Activated T-helper 2 cell treated with anti-CD3 and anti-CD28 coated beads, Interferon-gamma antibody, Interleukin-2, Interleukin-4, amounts not matched to agents 10 μg/mL and 5 μg/mL and 100 μg/mL, durations not matched to agents 14 hours and 24 hours and 36 hours (primary cell): Measurements from ENCODE around the gene CPSF7. TPM values are rescaled to one million over a fixed set of nuclear protein-coding genes. Genes with fewer than 3 reads are reported as not detected.
A peak's percentile ranks its signal among the peaks of the same experiment; 100 is the strongest.
"Not testable (repeated sequence)": the region's sequence is repeated elsewhere in the genome, so short reads cannot be mapped to it uniquely, and the experiment has no call there.

Experiments
- DNase-seq: peaks from one replicate; pipeline ENCODE4 v3.0.0; 2021; ENCODE audit warnings: low spot score
- H3K27ac Mint-ChIP-seq: one replicate; pipeline ENCODE4 v1.8.0; 2021; ENCODE audit warnings: mixed read lengths
- H3K27me3 Mint-ChIP-seq: one replicate; pipeline ENCODE4 v1.8.0; 2021; ENCODE audit warnings: low read depth, mixed read lengths
- H3K36me3 Mint-ChIP-seq: one replicate; pipeline ENCODE4 v1.8.0; 2021; ENCODE audit warnings: low read depth, mixed read lengths
- H3K4me1 Mint-ChIP-seq: one replicate; pipeline ENCODE4 v1.8.0; 2021; ENCODE audit warnings: low read depth, mixed read lengths
- H3K4me3 Mint-ChIP-seq: one replicate; pipeline ENCODE4 v1.8.0; 2021; ENCODE audit warnings: low read depth, mild to moderate bottlenecking, moderate library complexity, mixed read lengths
- H3K9me3 Mint-ChIP-seq: one replicate; pipeline ENCODE4 v1.8.0; 2021; ENCODE audit warnings: mixed read lengths
- intact Hi-C: fragments of 100-400 bp; cut with micrococcal nuclease; formaldehyde crosslinking; loops from one replicate; pipeline ENCODE4 v1.15.1; 2023
- total RNA-seq: library from RNA; stranded (reverse); gene quantifications from 2 replicates; pipeline ENCODE4 v1.2.3, GENCODE V29; 2022

CPSF7 gene
- total RNA-seq, 1 donor from 2014 or later, result 123 TPM

DNA sequence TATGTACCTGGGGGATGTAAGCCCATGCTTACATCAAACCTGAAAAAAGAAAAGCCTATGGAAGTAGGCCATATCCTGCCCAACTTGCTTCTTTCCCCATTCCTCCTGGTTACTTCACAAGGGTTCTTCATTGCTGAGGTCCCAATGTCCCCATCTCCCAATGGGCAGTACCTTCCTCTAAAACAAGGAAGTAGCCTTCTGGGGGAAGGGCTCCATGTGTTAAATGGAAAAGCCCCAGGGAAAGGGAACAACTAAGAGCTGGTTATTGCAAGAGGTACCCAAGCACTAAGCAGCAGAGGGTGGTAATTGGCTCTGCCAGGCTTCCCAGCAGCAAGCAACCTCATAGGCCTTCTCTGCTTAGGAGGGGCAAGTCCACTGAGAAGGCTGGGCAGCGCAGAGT, 26.1 kb downstream of the CPSF7 start:
- peaks cover 76% of the 10 kb centered on the region for H3K36me3 Mint-ChIP-seq
- no peaks in the 10 kb centered on the region for H3K4me1 Mint-ChIP-seq
- no peaks in the 10 kb centered on the region for H3K27me3 Mint-ChIP-seq
- intact Hi-C loops, result no loop called here
- no peak overlapping the region for H3K4me3 Mint-ChIP-seq
- no peaks in the 10 kb centered on the region for H3K9me3 Mint-ChIP-seq
- no peak for DNase-seq
- H3K27ac Mint-ChIP-seq, result no peak overlapping the region

DNA sequence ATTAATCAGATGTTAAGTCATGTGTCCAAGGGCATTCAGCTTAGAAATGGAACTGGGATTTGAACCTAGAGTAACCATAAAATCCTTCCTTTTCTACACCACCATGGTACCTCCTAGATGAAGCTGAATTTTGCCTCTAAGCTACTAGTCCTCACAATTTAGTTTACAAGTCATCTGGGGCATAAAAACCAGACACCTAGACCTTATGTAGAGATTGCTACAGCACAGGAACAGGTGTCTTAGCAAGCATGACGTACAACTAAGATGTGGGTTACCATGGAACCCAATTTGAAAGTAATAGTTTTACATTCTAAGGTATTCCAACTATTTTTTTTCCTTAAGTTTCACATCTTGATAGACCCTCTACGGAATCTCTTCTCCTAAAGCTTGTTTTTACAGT, 28.2 kb downstream of the CPSF7 start:
- H3K4me3 Mint-ChIP-seq, result no peak overlapping the region
- no peak for DNase-seq
- intact Hi-C loops, result no loop called here
- H3K4me1 Mint-ChIP-seq, result no peaks in the 10 kb centered on the region
- no peaks in the 10 kb centered on the region for H3K27me3 Mint-ChIP-seq
- H3K36me3 Mint-ChIP-seq, result peaks cover 66% of the 10 kb centered on the region
- H3K9me3 Mint-ChIP-seq, result no peaks in the 10 kb centered on the region
- no peak overlapping the region for H3K27ac Mint-ChIP-seq

DNA sequence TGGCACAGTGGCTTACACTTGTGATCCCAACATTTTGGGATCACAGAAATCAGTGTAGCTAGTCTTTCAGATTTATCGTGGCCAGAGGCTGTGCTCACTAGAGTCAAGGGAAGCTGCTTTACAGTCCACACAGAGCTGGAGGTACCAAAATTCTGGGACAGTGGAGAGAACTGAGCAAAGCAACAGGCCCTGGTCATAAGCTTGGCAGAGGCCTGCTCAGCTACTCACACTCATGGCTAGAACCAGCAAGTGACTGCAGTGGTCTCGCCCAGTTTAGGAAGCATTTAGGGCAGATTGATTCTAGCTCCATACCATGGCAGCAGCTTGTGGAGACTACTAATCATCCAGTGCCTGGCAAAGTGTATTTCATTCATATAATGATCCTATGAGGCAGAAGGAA, 28.6 kb downstream of the CPSF7 start:
- intact Hi-C loops, result no loop called here
- H3K27me3 Mint-ChIP-seq, result no peaks in the 10 kb centered on the region
- H3K4me3 Mint-ChIP-seq, result no peak overlapping the region
- DNase-seq, result no peak
- H3K27ac Mint-ChIP-seq, result no peak overlapping the region
- peaks cover 63% of the 10 kb centered on the region for H3K36me3 Mint-ChIP-seq
- no peaks in the 10 kb centered on the region for H3K9me3 Mint-ChIP-seq
- H3K4me1 Mint-ChIP-seq, result no peaks in the 10 kb centered on the region

DNA sequence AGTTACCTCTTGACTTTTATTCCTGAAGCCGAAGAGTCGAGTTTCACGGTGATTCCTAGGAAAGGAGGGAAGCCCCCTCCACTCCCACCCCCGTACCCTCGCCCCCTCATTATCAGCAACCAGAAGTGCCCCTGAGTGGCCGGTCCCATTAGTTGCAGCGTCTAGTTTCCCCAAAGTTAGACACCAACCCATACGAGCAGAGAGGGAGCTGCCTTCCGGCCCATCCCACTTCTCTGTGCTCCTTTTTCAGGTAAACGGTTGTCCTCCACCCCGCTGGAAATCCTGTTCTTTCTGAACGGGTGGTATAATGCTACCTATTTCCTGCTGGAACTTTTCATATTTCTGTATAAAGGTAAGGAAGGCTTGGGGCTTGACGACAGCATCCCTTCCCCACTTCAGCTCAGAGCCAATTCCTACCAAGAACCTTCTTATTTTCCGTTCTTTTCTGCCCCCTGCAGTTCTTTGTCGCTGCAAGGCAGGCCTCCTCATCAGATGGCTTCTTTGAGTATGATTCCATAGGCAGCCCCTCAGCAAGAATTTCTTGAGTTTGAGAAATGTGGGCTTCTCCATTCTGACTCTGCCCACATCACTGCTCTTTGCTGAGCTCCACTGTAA, 36.7 kb downstream of the CPSF7 start:
- Mint-ChIP-seq H3K9me3 (peaks cover 8% of the 10 kb centered on the region), H3K4me1 (peaks cover 15% of the 10 kb centered on the region), H3K27me3 (no peaks in the 10 kb centered on the region), H3K4me3 (peak overlapping the region; percentile 84), H3K36me3 (peaks cover 27% of the 10 kb centered on the region), H3K27ac (peak overlapping the region; percentile 91)
- no peak for DNase-seq
- intact Hi-C loops, result loop anchor here (1.0 to 2.0 kb wide), 3 partner anchors 30 to 57 kb away; partner anchors contain the start of genes CPSF7 and TMEM138

DNA sequence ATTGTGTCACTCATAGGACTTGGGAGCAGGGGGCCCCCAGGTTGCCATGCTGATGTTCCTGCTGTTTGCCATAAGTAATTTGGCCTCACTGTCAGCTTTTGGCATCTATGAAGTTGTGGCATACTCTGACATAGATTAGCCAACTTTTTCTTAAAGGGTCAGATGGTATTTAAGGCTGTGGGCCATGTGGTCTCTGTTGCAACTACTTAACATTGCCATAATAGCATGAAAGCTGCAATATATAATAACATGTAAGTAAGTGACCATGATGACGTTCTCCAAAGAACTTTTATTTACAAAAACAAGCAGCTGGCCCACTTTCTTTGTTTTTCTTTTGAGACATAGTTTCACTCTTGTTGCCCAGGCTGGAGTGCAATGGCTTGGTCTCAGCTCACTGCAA, 39.6 kb downstream of the CPSF7 start:
- intact Hi-C loops, result no loop called here
- Mint-ChIP-seq H3K9me3 (peaks cover 8% of the 10 kb centered on the region), H3K36me3 (peaks cover 12% of the 10 kb centered on the region), H3K4me3 (no peak overlapping the region), H3K27me3 (no peaks in the 10 kb centered on the region), H3K27ac (no peak overlapping the region), H3K4me1 (peaks cover 18% of the 10 kb centered on the region)
- DNase-seq, result no peak

DNA sequence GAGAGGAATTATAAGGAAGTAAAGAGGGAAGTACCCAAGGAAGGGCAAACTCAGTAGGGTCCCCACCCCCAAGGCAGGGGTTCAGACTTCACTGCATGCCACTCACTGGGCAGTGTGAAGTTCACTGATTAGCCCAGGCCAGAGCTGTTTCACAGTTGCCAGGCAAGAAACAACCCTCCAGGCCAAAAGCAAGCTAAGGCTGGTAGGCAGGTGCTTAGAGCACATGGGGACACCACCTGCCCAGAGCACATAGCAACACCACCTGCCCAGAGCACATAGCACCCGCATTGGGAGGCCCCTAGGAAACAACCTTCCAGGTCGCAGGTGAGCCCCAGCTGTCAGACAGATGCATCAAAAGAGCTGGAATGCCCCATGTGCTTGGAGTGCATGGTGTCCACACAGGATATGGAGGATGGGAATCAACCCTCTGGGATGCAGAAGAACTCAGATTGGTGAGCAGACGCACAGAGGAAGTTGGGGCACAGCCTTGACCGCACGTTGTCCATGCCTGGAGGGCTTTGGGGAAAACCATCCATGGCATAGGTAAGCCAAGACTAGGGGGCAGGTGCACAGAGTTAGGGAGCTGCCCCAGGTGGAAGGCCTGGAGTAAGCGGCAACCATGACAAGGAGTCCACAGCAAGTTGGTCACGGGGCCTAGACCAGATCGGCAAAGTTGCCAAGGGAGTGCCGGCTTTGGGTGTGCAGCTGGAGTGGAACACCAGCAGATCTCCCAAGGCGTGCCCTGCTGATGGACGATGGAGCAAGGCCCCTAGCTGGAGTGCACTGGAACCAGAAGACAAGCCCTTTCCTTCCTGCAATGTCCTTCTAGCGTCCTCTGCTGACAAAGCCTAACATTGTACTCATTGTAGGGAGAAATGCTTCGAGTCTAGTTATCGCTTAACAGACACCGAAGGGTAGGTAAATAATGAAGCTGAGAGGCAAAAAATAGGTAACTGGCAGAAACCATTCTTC, 45.2 kb downstream of the CPSF7 start:
- Mint-ChIP-seq H3K27me3 (no peaks in the 10 kb centered on the region), H3K36me3 (no peaks in the 10 kb centered on the region), H3K27ac (no peak overlapping the region), H3K4me1 (peaks cover 6% of the 10 kb centered on the region), H3K4me3 (no peak overlapping the region), H3K9me3 (peaks cover 3% of the 10 kb centered on the region)
- intact Hi-C loops, result loop anchor here (1.0 to 10.0 kb wide), 2 partner anchors 48 to 130 kb away; no protein-coding TSS in a partner anchor
- DNase-seq, result no peak

DNA sequence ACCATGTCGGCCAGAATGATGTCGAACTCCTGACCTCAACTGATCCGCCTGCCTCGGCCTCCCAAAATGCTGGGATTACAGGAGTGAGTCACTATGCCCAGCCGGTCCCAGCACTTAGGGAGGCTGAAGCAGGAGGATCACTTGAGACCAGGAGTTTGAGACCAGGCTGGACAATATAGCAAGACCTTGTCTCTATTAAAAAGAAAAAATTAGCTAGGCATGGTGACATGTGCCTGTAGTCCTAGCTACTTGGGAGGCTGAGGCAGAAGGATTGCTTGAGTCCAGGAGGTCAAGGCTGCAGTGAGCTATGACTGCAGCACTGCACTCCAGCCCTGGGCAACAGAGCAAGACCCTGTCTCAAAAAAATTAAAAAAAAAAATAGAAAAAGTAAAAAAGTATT, 45.9 kb downstream of the CPSF7 start:
- intact Hi-C loops, result loop anchor here (10.0 kb wide), 1 partner anchor 129 kb away; no protein-coding TSS in a partner anchor
- H3K9me3 Mint-ChIP-seq, H3K4me3 Mint-ChIP-seq: not testable (repeated sequence)

DNA sequence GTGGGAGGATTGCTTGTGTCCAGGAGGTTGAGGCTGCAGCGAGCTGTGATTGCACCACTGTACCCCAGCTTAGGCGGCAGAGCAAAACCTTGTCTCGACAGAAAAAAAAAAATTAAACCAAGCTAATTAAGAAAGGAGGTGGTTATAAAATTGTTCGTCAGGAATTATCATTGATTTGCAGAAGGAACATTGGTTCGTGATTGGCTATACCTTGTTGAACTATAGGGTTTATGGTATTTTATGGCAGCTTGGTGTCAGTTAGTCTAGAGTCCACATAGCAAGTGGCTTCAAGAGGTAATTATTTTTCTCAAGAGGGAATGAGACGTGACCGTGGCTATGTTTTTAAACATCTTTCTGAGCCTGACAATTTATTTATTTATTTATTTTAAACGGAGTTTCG, 48.9 kb downstream of the CPSF7 start:
- H3K36me3 Mint-ChIP-seq, result peaks cover 15% of the 10 kb centered on the region
- H3K9me3 Mint-ChIP-seq, result no peaks in the 10 kb centered on the region
- no peak overlapping the region for H3K4me3 Mint-ChIP-seq
- peaks cover 6% of the 10 kb centered on the region for H3K4me1 Mint-ChIP-seq
- H3K27me3 Mint-ChIP-seq, result no peaks in the 10 kb centered on the region
- no peak overlapping the region for H3K27ac Mint-ChIP-seq
- DNase-seq, result no peak
- intact Hi-C loops, result loop anchor here (10.0 kb wide), 1 partner anchor 126 kb away; no protein-coding TSS in a partner anchor

More for the DNA sequence above, 45.9 kb downstream of the CPSF7 start:
- H3K4me1 Mint-ChIP-seq, H3K27ac Mint-ChIP-seq, H3K27me3 Mint-ChIP-seq, DNase-seq, H3K36me3 Mint-ChIP-seq: not testable (repeated sequence)

DNA sequence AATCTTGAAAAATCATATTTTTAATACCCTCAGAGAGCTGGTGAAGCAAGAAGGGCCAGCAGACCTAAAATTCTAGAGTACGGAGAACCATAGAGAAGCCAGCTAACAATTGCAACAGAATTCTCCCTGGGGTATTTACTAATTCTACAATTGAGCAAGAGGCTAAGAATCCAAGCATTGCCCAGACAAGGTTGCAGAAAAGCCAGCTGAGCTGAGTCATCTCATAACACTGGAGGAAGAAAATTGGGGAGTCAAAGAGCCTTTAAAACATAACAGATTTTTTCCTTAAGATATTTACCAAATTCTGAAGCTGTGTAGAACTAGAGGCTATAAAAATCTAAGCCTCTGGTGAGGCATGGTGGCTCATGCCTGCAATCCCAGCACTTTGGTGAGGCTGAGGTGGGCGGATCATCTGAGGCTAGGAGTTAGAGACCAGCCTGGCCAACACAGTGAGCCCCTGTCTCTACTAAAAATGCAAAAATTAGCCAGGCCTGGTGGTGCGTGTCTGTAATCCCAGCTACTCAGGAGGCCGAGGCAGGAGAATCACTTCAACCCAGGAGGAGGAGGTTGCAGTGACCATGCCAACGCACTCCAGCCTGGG, 51.0 kb downstream of the CPSF7 start:
- H3K27ac Mint-ChIP-seq, result no peak overlapping the region
- no peak for DNase-seq
- H3K4me3 Mint-ChIP-seq, result no peak overlapping the region
- peaks cover 25% of the 10 kb centered on the region for H3K36me3 Mint-ChIP-seq
- H3K9me3 Mint-ChIP-seq, result no peaks in the 10 kb centered on the region
- no peaks in the 10 kb centered on the region for H3K27me3 Mint-ChIP-seq
- intact Hi-C loops, result no loop called here
- no peaks in the 10 kb centered on the region for H3K4me1 Mint-ChIP-seq

DNA sequence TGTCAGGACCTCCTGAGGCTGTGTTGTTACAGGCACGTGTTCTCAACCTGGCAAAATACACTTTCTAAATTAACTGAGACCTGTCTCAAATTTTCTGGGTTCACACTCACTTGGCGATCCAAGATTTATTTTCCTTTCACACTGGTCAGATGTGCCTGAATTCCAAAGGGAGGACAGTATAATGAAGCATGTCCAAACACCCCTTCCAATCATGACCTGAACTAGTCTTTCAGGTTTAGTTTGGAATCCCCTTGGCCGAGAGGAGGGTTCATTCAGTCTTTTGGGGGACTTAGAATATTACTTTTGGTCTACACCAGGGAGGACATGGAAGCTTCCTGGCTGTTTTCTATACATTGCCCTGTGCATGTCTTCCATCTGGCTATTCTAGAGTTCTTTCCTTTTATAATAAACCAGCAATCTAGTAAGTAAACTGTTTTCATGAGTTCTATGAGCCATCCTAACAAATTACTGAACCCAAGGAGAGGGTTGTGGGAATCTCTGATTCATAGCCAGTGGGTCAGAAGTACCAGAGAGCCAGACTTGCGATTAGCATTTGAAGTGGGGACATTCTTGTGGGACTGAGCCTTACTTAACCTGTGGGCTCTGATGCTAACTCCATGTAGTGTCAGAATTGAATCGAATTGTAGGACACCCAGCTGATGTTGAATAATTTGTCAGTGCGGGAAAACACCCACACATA, 52.2 kb downstream of the CPSF7 start:
- Mint-ChIP-seq H3K4me3 (no peak overlapping the region), H3K4me1 (no peaks in the 10 kb centered on the region), H3K27ac (no peak overlapping the region), H3K9me3 (peaks cover 4% of the 10 kb centered on the region), H3K36me3 (peaks cover 26% of the 10 kb centered on the region), H3K27me3 (no peaks in the 10 kb centered on the region)
- intact Hi-C loops, result no loop called here
- DNase-seq, result no peak

DNA sequence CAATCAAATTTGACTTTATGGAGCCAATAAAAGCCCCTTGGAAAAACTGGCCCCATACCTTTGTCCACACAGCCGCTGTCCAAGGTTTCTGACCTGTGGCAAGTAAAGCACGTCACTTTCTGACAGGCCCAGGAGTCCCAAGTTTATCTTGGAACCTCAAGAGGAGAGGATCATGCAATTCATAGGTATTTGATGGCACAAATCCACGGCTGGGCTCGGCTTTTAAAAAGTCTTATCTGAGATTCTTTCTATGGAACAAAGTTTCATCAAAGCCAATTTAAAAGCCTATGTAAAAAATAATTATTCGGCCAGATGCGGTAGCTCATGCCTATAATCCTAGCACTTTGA, 54.0 kb downstream of the CPSF7 start:
- H3K4me3 Mint-ChIP-seq, result no peak overlapping the region
- H3K27ac Mint-ChIP-seq, result no peak overlapping the region
- intact Hi-C loops, result no loop called here
- DNase-seq, result no peak
- no peaks in the 10 kb centered on the region for H3K27me3 Mint-ChIP-seq
- peaks cover 41% of the 10 kb centered on the region for H3K36me3 Mint-ChIP-seq
- peaks cover 7% of the 10 kb centered on the region for H3K9me3 Mint-ChIP-seq
- H3K4me1 Mint-ChIP-seq, result no peaks in the 10 kb centered on the region

DNA sequence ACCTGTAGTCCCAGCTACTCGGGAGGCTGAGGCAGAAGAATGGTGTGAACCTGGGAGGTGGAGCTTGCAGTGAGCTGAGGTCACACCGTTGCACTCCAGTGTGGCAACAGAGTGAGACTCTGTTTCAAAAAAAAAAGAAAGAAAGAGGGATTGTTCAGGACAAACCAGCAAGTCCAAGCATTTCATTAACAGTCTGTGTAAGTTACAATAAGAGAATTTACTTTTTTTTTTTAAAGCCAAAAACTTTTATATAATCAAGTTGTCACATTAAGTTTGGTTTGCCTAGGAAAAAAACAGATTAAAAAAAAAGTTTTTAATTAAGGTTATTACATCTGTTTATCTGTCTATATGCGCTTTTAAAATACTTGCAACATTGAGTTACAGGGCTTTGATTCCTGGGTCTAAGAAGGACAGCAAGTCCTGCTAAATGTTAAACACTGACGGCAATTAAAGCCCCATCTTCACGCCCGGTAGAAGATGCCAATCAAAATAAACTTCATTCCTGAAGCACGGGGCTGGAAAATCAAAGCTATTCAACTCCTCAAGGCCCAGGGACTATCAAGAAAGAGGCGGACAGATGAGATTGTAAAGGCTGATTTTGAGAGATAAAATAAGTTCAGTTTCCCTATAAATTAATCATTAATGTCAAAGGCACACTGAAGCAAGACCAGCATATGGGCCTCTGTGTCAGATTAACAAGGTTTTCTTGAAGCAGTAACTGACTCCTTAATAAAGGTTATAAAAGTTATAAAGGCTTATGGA, 56.9 kb downstream of the CPSF7 start:
- no peaks in the 10 kb centered on the region for H3K27me3 Mint-ChIP-seq
- DNase-seq, result no peak
- no peak overlapping the region for H3K27ac Mint-ChIP-seq
- H3K9me3 Mint-ChIP-seq, result peaks cover 7% of the 10 kb centered on the region
- intact Hi-C loops, result no loop called here
- H3K4me1 Mint-ChIP-seq, result peaks cover 8% of the 10 kb centered on the region
- peaks cover 68% of the 10 kb centered on the region for H3K36me3 Mint-ChIP-seq
- no peak overlapping the region for H3K4me3 Mint-ChIP-seq
